T-helper 22 cell (primary cell): ENCODE measurements around the gene CDK5RAP1.
A peak's percentile ranks its signal among the peaks of the same experiment; 100 is the strongest.

ENCODE experiments used
- DNase-seq: peaks from one replicate; pipeline ENCODE4 v3.0.0-alpha.2; 2020; ENCODE audit warnings: low read depth

The CDK5RAP1 gene

GRCh38 chr20:33386673-33387072 is 14.6 kb downstream of the CDK5RAP1 start:
- no peak for DNase-seq

- DNase-seq: no peak
These were observed 24.0 kb downstream of the CDK5RAP1 start for GRCh38 chr20:33377366-33377765.

GRCh38 chr20:33373735-33374605 is 27.3 kb downstream of the CDK5RAP1 start:
- no peak for DNase-seq

GRCh38 chr20:33372993-33373441 is 28.3 kb downstream of the CDK5RAP1 start:
- no peak for DNase-seq

GRCh38 chr20:33370291-33370690 is 31.0 kb downstream of the CDK5RAP1 start:
- DNase-seq: peak; percentile 80

GRCh38 chr20:33362898-33363297 is 38.4 kb downstream of the CDK5RAP1 start:
- DNase-seq: no peak

- no peak for DNase-seq
These were observed 41.7 kb downstream of the CDK5RAP1 start for GRCh38 chr20:33359399-33360261.

GRCh38 chr20:33353013-33353402 is 48.3 kb downstream of the CDK5RAP1 start:
- no peak for DNase-seq

GRCh38 chr20:33352258-33353012 is 48.9 kb downstream of the CDK5RAP1 start:
- DNase-seq: no peak

GRCh38 chr20:33351696-33352095 is 49.6 kb downstream of the CDK5RAP1 start:
- no peak for DNase-seq

GRCh38 chr20:33349493-33349892 is 51.8 kb downstream of the CDK5RAP1 start:
- DNase-seq: no peak

- no peak for DNase-seq
These were observed 53.0 kb downstream of the CDK5RAP1 start for GRCh38 chr20:33348136-33348937.

- no peak for DNase-seq
These were observed 56.0 kb downstream of the CDK5RAP1 start for GRCh38 chr20:33345342-33345741.

GRCh38 chr20:33343521-33343920 is 57.8 kb downstream of the CDK5RAP1 start:
- no peak for DNase-seq

- DNase-seq: no peak
These were observed 61.7 kb downstream of the CDK5RAP1 start for GRCh38 chr20:33339515-33340058.

GRCh38 chr20:33338467-33339258 is 62.7 kb downstream of the CDK5RAP1 start:
- no peak for DNase-seq

- DNase-seq: no peak
These were observed 63.7 kb downstream of the CDK5RAP1 start for GRCh38 chr20:33337531-33338165.

- DNase-seq: no peak
These were observed 64.2 kb downstream of the CDK5RAP1 start for GRCh38 chr20:33337119-33337518.

- no peak for DNase-seq
These were observed 64.9 kb downstream of the CDK5RAP1 start for GRCh38 chr20:33336375-33336774.

- DNase-seq: no peak
These were observed 67.2 kb downstream of the CDK5RAP1 start for GRCh38 chr20:33334111-33334510.
